Measurements from ENCODE around the gene ARHGAP6. TPM values are rescaled to one million over a fixed set of nuclear protein-coding genes. Genes with fewer than 3 reads are reported as not detected.

Gene ARHGAP6
- total and polyA plus RNA-seq, 2 donors (not counting 3 experiments of a cell fraction or from before 2014, with no cell fraction given) = 0.69 to 0.83 TPM

DNA sequence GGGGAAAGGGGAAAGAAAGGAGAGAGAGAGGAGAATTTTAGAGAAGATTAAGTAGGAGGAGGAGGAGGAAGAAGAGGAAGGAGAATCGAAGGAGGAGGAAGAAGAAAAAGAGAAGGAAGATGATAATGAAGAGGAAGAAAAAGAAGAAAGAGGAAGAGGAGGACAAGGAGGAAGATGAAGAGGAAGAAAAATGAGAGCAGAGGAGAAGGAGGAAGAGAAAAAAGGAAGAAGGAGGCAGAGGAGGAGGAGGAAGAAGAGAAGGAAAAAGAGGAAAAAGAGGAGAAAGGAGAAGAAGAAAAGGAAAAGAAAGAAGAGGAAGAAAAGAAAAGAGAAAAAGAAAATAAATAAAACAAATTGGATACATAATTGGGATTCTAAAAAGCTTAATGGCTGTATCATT lies 181.4 kb downstream of the ARHGAP6 start:
- dilution Hi-C loops (cut with MboI; ENCODE audit: extremely low pct_ligation_motif_present, low sequenced_read_pairs) = no loop called here
- no peak for FAIRE-seq
- Histone ChIP-seq H3K9me1 (replicated peaks; ENCODE audit: control insufficient read depth, extremely low read depth, insufficient read depth, low read length) (no peaks in the 10 kb centered on the region), H2AFZ (ENCODE audit: low read depth, low read length) (no peak overlapping the region), H3K9ac (replicated peaks; ENCODE audit: extremely low read depth, insufficient read depth, low read length) (no peak overlapping the region), H3K27ac (ENCODE audit: insufficient read depth, low read depth, low read length) (no peak overlapping the region), H3K36me3 (ENCODE audit: control insufficient read depth in 2 of 2, extremely low read depth in 1 of 2, insufficient read depth in 2 of 2, low read length in 2 of 2) (no peaks in the 10 kb centered on the region), H4K20me1 (replicated peaks; ENCODE audit: control insufficient read depth, extremely low read depth, insufficient read depth, low read length) (no peaks in the 10 kb centered on the region), H3K9me3 (replicated peaks; ENCODE audit: control insufficient read depth, insufficient read depth, low read length) (no peaks in the 10 kb centered on the region), H3K79me2 (ENCODE audit: control insufficient read depth, insufficient read depth, low read length) (no peaks in the 10 kb centered on the region), H3K27me3 (ENCODE audit: control insufficient read depth in 2 of 2, insufficient read depth in 2 of 2, low read length in 2 of 2) (no peaks in the 10 kb centered on the region), H3K4me1 (ENCODE audit: control insufficient read depth, extremely low read depth, insufficient read depth, low read length) (no peaks in the 10 kb centered on the region), H3K4me2 (ENCODE audit: insufficient read depth, low read length) (no peak overlapping the region), H3K4me3 (replicated peaks in 1 of 3; ENCODE audit: insufficient read depth in 1 of 3, low read depth in 1 of 3, low read length in 3 of 3) (no peak overlapping the region)
- POLR2A ChIA-PET = no interaction called here
- BruUV-seq (replicated peaks) = no TSS peak
- TF ChIP-seq EZH2 (IDR thresholded peaks at IDR 0.05; ENCODE audit: borderline replicate concordance, low read depth, low read length, severe bottlenecking) = no peak
- TF ChIP-seq POLR2AphosphoS5 (IDR thresholded peaks at IDR 0.05; ENCODE audit: insufficient read depth, low read depth, low read length) = no peak
- TF ChIP-seq, protein P1, sequence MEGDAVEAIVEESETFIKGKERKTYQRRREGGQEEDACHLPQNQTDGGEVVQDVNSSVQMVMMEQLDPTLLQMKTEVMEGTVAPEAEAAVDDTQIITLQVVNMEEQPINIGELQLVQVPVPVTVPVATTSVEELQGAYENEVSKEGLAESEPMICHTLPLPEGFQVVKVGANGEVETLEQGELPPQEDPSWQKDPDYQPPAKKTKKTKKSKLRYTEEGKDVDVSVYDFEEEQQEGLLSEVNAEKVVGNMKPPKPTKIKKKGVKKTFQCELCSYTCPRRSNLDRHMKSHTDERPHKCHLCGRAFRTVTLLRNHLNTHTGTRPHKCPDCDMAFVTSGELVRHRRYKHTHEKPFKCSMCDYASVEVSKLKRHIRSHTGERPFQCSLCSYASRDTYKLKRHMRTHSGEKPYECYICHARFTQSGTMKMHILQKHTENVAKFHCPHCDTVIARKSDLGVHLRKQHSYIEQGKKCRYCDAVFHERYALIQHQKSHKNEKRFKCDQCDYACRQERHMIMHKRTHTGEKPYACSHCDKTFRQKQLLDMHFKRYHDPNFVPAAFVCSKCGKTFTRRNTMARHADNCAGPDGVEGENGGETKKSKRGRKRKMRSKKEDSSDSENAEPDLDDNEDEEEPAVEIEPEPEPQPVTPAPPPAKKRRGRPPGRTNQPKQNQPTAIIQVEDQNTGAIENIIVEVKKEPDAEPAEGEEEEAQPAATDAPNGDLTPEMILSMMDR (IDR thresholded peaks at IDR 0.05; ENCODE audit: extremely low read depth in 1 of 2, insufficient read depth in 1 of 2, low read depth in 1 of 2, low read length in 2 of 2) = no peak
- TF ChIP-seq, protein P2, sequence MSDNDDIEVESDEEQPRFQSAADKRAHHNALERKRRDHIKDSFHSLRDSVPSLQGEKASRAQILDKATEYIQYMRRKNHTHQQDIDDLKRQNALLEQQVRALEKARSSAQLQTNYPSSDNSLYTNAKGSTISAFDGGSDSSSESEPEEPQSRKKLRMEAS (IDR thresholded peaks at IDR 0.05; ENCODE audit: insufficient read depth, insufficient read length) = no peak
- TF ChIP-seq JUN (IDR thresholded peaks at IDR 0.05; ENCODE audit: borderline replicate concordance, insufficient read depth, insufficient read length, low read depth) = no peak
- no peak for TF ChIP-seq GATA2 (IDR thresholded peaks at IDR 0.05; ENCODE audit: insufficient read depth, insufficient read length, low read depth, low read length)
- TF ChIP-seq MYC (IDR thresholded peaks at IDR 0.05; ENCODE audit: low read depth, low read length) = no peak
- TF ChIP-seq POLR2A (IDR thresholded peaks at IDR 0.05; ENCODE audit: low read depth, low read length) = no peak
- no peak for TF ChIP-seq FOS (IDR thresholded peaks at IDR 0.05; ENCODE audit: borderline replicate concordance, insufficient read depth, low read length)
- DNase-seq (ENCODE audit: low read depth, low spot score) = no peak
- CTCF ChIA-PET = no interaction called here
- intact Hi-C loops (cut with micrococcal nuclease) = no loop called here
